ENCODE data around the gene FLRT2.

Gene FLRT2

GRCh38 chr14:85531141-85531586 is 1.2 kb downstream of the FLRT2 start:
- no peak for DNase-seq

DNA sequence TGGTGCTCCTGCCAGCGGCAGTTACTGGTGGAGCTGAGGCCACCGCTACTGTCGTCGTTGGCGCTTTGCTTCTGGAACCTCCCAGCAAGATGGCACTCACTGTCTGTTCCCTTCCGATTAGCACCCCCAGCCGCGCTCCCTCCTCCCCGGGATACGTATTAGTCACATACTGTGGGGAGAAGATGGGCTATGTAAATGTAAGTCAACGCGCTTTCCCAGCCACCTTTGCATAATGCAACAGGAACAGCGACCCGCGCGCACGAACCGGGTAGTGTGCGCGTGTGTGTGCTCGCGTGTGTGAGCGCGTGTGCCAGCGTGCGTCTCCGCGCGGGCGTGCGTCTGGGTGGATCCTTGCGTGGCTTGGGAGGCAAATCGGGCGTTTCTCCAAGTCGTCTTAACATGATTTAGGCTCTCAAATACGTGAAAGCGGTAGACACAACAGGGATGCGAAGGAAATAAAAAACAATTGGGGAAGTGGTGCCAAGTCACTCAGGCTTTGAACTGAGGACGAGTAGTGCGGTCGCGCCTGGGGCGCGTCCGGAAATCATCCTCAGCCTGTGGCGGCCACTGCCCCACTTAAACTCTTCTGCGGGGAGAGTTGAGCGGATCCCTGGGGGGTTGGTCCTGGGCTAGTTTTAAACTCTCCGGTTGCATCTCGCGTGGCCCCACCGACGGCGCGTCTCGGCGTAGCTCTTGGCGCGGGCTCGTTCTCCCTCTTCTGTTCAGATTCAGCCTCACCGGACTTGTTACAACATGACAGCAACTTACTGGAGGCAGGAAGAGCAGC is 1.8 kb downstream of the FLRT2 start:
- DNase-seq, result no peak

- DNase-seq, result no peak
Observed at GRCh38 chr14:85532374-85533022, 2.6 kb downstream of the FLRT2 start.

GRCh38 chr14:85533023-85533860 is 3.3 kb downstream of the FLRT2 start:
- DNase-seq, result no peak

- no peak for DNase-seq
Observed at GRCh38 chr14:85533861-85534291, 3.9 kb downstream of the FLRT2 start.

DNA sequence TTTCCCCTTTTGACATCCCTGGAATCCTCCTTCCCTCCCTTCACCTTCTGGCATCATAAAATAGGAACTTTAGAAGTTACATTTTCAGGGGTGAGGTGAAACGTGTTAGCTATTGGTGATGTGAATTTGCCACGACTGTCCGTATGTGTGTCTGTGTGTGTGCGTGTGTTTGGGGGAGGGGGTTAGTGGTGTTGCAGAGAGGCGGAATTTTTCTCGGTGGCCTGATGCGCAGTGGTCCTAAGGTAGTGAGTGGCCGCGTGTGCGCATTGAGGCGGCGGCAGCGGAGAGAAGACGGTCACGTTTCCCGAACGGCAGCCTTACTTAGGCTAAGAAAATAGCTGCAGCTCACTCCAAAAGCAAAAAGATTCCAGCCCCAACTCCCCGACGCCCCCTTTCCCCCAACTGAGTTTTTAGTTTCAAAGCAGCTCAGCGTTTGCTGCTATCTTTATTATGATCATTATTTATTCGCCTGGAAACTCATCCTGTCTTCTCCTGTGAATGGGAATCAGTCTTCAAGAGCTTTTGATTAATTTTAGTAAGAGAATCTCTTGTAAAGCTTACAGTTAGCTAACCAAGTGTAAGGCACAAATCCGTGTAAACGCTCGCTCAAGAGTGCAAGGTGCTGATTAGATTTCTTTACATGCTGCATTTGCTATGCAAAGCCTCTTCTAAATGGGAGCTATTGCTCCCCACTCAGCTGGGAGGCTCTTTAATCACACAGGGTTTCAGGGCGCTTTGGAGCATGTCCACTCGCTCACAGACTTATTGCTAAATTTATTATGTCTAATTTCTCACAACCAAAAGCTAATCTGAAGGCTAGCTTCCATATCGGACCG is 4.7 kb downstream of the FLRT2 start:
- DNase-seq, result no peak

DNA sequence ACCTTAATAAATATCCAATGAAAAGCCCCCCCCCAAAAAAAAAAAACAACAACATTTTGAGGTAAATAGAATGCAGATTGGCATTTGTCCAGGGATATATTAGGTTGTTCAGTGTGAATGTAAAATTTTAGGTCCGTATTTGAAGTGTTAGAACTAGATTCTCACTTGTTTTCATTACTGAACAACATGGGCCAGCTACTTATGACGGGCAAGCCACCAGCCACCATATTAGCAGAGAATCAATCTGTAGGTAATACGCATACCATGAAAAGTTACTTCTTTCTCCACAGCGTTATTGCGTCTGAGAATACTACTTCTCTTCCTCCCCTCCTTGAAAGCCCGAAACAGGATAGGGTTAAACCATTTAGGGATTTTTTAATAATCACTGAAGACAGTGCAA is 5.4 kb downstream of the FLRT2 start:
- no peak for DNase-seq

- no peak for DNase-seq
Observed at GRCh38 chr14:85535991-85536832, 6.3 kb downstream of the FLRT2 start.

DNA sequence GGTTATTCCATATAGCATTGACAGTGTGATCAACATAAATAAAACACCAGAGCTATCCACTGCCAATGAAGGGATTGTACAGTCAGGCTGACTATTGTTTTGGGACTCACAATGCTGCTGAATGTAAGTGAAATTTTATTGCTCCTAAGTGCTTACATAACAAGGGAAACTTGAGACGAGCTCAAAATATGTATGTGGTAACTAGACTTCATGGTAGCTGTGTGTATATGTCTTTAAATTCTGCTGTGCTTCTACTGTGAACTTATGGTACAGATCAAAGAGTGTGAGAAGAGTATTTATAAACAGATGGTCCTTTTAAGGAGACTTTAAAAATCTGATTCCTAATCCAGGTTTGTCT is 6.9 kb downstream of the FLRT2 start:
- no peak for DNase-seq

- no peak for DNase-seq
Observed at GRCh38 chr14:85537526-85537925, 7.6 kb downstream of the FLRT2 start.

DNA sequence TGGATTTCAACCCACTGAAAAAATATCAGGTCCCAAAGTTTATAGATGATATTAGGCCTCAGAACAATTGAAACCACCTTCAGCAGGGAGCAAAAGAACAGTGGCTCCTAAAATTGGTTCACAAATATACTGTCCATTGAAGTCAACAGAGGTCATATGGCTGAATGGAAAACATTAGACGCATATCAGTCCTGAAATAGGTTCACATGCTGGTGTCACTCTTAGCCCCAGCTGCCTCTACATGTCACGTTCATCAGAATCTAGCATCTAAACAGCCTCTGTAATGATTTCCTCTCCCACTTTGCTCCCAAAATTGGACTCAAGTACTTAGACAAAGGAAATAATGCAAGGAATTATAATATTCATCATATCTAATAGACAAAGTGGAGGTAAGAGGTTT is 8.7 kb downstream of the FLRT2 start:
- DNase-seq, result no peak

DNA sequence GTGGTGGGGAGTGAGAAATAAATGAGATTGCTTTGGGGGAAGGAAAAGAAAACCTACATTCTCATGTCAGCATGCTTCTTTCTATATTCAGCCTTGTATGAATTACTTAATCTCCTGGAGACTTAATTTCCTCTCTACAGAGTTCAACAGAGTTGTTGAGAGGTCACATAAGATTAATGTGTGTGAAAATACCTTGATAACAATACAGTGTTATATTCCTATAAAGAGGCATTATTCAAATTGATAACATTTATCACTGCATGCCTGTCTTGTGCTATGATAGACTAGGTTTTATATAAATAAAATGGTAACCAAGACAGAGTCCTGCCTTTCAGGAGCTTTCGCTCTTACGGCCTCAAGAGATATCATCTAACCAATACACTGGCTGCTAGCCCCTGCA is 9.6 kb downstream of the FLRT2 start:
- no peak for DNase-seq

DNA sequence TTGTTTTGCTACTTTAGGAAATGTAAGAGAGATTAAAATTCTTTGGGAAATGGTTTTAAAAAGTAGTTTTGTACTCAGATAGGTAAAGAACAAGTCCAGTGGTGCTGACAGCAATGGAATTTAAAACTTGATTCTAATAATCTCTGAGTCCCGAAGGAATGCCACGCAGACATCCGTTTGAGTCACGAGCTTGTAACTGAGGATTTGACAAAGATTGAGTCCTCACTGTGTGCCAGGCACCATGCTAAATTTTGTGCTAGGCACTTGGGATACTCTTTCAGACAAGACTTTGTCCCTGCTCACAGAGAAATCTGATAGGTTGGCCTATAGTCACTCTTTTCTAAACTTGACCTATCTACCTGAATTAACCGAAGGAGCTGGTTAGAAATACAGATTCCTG is 12.7 kb downstream of the FLRT2 start:
- DNase-seq, result no peak

GRCh38 chr14:85545738-85546137 is 15.8 kb downstream of the FLRT2 start:
- DNase-seq, result no peak

GRCh38 chr14:85546390-85546789 is 16.4 kb downstream of the FLRT2 start:
- no peak for DNase-seq

DNA sequence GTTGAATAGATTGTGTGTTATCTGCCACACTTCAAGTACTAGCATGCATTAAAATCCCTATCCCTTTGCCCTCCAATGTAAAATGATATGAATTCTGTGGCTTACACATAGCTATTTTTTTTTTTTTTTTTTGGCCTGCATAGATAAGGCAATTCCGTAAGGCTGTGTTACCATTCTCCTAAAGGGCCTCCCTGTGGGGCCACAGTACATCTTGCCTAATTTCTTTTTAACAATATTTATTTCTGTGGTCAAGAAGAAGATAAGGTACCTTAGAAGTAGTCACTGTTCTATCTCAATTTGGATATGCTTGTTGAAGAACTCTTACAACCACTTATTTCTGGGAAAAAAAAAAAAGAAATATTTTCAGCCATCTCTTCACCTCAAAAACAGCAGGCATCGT is 19.8 kb downstream of the FLRT2 start:
- no peak for DNase-seq

DNA sequence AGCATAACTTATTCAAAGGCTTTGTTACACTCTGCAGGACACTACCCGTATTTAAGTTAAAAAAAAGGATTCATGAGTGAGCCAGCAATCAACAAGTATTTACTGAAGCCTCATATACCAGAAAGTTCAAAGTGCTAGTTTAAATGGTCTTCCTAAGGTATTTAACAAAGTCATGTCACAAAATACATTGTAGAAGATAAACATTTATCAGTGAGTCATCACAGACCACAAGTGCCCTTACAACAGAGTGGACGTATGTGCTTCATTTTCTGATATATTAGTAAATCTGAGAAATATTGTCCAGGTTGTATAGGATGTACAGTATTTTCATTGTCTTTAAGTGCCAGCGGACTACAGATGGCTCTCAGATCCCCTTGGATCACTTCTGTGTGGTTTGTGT is 24.2 kb downstream of the FLRT2 start:
- no peak for DNase-seq

DNA sequence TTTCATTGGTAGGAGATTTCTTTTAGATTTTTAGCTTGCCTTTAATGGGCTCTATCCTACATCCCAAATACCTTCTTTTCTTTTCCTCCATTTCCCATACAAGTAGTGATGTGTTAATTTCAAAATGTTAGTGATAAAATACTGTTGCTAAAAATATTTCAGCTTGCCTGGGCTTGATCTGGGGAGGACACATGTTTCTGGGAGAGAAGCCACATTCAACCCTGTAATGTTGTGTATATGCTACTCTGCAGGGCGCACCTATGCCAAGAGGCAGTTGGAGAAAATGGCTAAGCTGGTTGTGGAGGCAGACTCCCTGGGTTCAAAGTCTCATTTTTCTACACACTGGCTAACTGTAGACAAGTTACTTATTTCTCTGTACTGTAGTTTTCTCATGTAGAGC is 26.3 kb downstream of the FLRT2 start:
- DNase-seq, result no peak

GRCh38 chr14:85558505-85558904 is 28.6 kb downstream of the FLRT2 start:
- DNase-seq, result no peak

DNA sequence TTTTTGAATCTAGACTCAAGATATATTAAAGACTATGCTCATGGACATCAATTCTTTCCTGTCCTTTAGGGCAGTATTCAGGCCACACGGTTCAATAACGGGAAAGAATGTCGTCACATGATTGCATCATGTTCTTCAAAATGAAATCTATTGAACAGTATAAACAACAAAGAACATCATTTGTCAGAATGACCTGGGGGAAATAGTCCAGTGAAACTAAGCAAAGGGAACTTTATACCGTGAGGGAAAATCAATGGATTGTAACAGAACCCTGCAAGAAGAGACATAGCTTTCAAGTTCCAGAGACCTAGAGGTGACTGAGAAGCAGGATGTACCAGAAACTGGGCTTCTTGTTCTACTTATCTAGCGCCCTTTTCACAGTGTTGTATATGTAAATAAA is 32.7 kb downstream of the FLRT2 start:
- no peak for DNase-seq

DNA sequence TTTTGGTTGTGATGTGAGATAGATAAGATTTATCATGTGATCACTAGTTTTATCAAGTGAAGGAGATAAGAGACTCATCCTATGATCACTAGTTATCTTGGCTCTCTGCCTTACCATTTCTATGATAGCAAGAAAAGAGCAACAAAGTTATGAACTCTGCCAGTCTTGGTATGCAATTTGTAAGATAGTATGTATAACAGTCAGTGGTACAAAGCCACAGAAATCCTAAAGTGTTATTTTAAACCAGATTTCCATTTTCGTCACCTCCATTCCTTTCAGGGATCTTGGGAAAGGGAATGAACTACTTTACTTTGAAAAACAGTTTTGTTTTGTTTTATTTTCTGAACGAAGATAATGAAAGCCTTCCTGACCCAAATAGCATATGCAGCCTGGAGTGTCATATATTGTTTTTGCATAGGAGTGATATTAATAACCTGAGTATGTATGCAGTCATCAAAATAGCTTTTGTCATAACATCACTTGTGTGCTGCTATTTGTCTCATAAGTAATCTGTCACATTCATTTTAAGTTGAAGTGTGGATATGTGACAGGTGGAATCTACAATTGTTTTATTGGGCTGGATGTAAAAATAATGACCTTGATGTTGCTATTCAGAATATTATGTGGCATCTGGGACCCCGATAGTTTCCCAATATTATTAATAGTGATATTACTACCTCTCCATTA is 35.0 kb downstream of the FLRT2 start:
- DNase-seq, result no peak
